Mesodermal cell (in vitro differentiated cells): ENCODE measurements around the gene COL23A1.

ENCODE experiments used
- H3K27ac ChIP-seq: 2 replicates; pipeline ENCODE4 v1.7.0; 2013; ENCODE audit warnings: mild to moderate bottlenecking, low read depth, low read length, moderate library complexity; ENCODE audit not compliant: severe bottlenecking
- H3K36me3 ChIP-seq: 2 replicates; pipeline ENCODE4 v1.7.1; 2013; ENCODE audit warnings: mild to moderate bottlenecking, low read length, moderate library complexity; ENCODE audit not compliant: control insufficient read depth, insufficient read depth
- H3K4me1 ChIP-seq: one replicate; pipeline ENCODE4 v1.7.1; 2013; ENCODE audit warnings: mild to moderate bottlenecking, low read length; ENCODE audit not compliant: insufficient read depth, control insufficient read depth, poor library complexity, severe bottlenecking
- H3K4me3 ChIP-seq: 2 replicates; pipeline ENCODE4 v1.7.0; 2013; ENCODE audit warnings: low read length, control low read depth, mild to moderate bottlenecking; ENCODE audit not compliant: insufficient read depth, poor library complexity, severe bottlenecking; ENCODE audit errors: extremely low read depth
- H3K9me3 ChIP-seq: 2 replicates; pipeline ENCODE4 v1.7.1; 2013; ENCODE audit warnings: mild to moderate bottlenecking, low read length, moderate library complexity; ENCODE audit not compliant: control insufficient read depth
- WGBS, 2 experiments: methylation state at CpG; one replicate each; pipeline ENCODE4 v1.1.5; 2013; ENCODE audit warnings: missing lambda C conversion rate in 2 of 2; ENCODE audit not compliant: insufficient coverage in 2 of 2; 5-methylcytosine and 5-hydroxymethylcytosine counted together

Gene COL23A1

DNA sequence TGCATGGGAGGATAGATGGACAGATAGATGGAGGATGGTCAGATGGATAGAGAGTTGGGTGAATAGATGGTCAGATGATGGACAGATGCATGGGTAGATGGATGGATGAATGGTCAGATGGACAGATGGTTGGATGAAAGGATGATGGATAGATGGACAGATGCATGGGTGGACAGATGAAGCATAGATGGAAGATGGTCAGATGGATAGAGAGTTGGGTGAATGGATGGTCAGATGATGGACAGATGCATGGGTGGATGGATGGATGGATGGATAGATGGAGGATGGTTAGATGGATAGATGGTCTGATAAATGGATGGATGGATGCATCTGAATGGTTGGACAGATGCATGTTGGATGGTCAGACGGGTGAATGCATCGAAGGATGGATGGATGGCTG, 70.4 kb downstream of the COL23A1 start:
- 92 to 100% methylated on average over 2 of the region's 2 CpGs for WGBS, 2 experiments
- H3K4me3 ChIP-seq: no peak overlapping the region
- no peak overlapping the region for H3K27ac ChIP-seq
- H3K36me3 ChIP-seq: no peaks in the 10 kb centered on the region
- H3K4me1 ChIP-seq: no peaks in the 10 kb centered on the region
- H3K9me3 ChIP-seq: no peaks in the 10 kb centered on the region

DNA sequence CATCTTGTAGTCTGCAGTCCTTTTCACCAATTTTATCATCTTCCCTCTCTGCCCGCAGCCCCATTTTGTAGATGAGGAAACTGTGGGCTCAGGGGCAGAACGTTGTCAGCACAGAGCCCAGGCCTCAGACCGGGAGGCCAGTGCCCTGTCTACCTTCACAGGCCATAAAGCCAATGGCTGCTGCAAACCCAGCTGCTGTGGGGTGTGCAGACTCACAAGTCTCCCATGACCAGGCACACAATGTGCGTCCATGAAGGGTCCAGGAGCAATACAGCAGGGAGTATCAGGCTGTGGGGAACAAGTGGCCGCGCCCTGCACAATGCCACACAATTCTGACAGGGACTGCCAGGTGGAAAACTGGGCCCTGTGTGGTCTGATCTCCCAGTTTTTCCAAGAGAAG, 71.0 kb downstream of the COL23A1 start:
- H3K4me3 ChIP-seq: no peak overlapping the region
- 88% methylated on average over 3 of the region's 6 CpGs for WGBS, 2 experiments

DNA sequence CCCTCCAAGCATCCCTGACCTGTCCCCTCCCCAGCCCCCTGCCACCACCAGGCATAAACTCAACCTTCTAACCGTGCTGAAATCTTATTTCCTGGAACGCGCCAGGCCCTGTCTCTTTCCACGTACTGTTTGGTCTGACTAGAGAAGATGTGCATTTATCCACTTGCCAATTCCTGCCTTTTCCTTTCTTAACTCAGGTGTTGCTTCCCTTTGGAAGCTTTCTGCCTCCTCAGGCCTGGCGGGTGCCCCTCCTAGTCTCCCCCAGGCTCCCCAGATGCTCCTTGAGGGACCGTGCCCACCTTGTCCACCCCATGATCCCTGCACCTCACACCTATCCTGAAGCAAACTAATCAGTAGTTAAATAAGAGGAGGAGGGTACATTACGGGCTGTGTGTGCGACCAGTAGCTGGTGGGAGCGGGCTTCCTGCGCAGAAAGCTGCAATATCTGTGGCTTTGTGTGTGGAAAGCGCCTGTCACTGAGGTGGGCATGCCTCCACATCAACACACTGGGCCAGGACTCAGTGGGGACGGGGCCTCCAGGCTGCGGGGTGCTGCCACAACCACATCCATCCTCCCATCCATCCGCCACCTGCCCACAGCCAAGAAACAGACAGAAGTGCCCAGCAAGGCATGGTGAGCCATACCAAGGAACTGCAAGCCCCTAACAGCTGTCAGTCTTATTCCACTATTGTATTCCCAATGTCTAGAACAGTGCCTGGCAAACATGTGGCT, 73.5 kb downstream of the COL23A1 start:
- no peaks in the 10 kb centered on the region for H3K9me3 ChIP-seq
- WGBS, 2 experiments: 92 to 97% methylated on average over 8 to 12 of the region's 14 CpGs
- H3K36me3 ChIP-seq: no peaks in the 10 kb centered on the region
- no peak overlapping the region for H3K4me3 ChIP-seq
- H3K4me1 ChIP-seq: no peaks in the 10 kb centered on the region
- H3K27ac ChIP-seq: no peak overlapping the region

More for the DNA sequence above, 71.0 kb downstream of the COL23A1 start:
- H3K4me1 ChIP-seq: no peaks in the 10 kb centered on the region
- no peaks in the 10 kb centered on the region for H3K36me3 ChIP-seq
- no peak overlapping the region for H3K27ac ChIP-seq
- H3K9me3 ChIP-seq: no peaks in the 10 kb centered on the region

DNA sequence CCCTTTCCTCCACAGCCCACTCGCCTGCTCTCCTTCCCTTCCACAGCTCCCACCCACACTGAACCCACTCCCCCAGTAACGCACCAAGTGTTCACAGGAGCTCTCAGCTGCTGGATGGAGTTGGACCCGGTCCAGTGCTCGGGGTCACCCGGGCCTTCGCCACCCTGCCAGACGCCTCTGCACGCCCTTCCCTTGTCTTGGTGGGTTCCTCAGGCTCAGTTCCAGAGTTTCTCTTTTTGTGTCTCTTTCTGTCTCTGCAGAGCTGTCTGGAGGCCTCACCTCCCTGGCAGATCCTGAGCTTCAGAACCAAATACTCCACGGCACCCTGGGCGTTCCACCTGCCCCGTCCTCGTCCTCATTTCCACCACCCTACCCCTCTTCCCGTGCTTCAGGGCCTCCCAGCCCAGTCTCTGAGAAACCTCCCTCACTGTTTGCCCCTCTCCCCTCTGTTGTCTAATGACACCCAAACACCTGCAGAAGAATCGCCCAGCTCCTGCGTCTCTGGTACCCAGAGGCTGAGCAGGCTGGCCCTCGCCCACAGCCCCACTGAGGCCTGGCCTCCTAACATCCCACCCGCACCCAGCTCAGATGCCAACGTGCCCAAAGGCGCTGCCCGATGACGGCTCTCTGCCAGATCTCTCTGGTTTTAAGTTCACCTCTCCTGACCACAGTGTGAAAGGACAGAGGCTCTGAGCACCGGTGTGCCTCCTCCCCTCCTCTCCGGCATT, 74.3 kb downstream of the COL23A1 start:
- H3K36me3 ChIP-seq: no peaks in the 10 kb centered on the region
- H3K4me1 ChIP-seq: no peaks in the 10 kb centered on the region
- WGBS, 2 experiments: 84 to 90% methylated on average over 17 to 23 of the region's 23 CpGs
- H3K4me3 ChIP-seq: no peak overlapping the region
- H3K9me3 ChIP-seq: no peaks in the 10 kb centered on the region
- no peak overlapping the region for H3K27ac ChIP-seq

- 86 to 95% methylated on average over 5 of the region's 6 CpGs for WGBS, 2 experiments
- H3K4me3 ChIP-seq: no peak overlapping the region
- H3K36me3 ChIP-seq: no peaks in the 10 kb centered on the region
- no peak overlapping the region for H3K27ac ChIP-seq
- H3K4me1 ChIP-seq: no peaks in the 10 kb centered on the region
- H3K9me3 ChIP-seq: no peaks in the 10 kb centered on the region
These were observed 75.3 kb downstream of the COL23A1 start for GRCh38 chr5:178514851-178515418.

- 80 to 83% methylated on average over 2 of the region's 3 CpGs for WGBS, 2 experiments
- Histone ChIP-seq H3K4me3 (no peak overlapping the region), H3K27ac (no peak overlapping the region), H3K9me3 (peaks cover 5% of the 10 kb centered on the region), H3K4me1 (no peaks in the 10 kb centered on the region), H3K36me3 (no peaks in the 10 kb centered on the region)
These were observed 79.0 kb downstream of the COL23A1 start for GRCh38 chr5:178511172-178511571.

GRCh38 chr5:178509491-178510057, 80.6 kb downstream of the COL23A1 start:
- Histone ChIP-seq H3K4me1 (no peaks in the 10 kb centered on the region), H3K36me3 (no peaks in the 10 kb centered on the region), H3K27ac (no peak overlapping the region), H3K4me3 (no peak overlapping the region), H3K9me3 (peaks cover 5% of the 10 kb centered on the region)
- 93 to 94% methylated on average over 13 to 15 of the region's 15 CpGs for WGBS, 2 experiments

DNA sequence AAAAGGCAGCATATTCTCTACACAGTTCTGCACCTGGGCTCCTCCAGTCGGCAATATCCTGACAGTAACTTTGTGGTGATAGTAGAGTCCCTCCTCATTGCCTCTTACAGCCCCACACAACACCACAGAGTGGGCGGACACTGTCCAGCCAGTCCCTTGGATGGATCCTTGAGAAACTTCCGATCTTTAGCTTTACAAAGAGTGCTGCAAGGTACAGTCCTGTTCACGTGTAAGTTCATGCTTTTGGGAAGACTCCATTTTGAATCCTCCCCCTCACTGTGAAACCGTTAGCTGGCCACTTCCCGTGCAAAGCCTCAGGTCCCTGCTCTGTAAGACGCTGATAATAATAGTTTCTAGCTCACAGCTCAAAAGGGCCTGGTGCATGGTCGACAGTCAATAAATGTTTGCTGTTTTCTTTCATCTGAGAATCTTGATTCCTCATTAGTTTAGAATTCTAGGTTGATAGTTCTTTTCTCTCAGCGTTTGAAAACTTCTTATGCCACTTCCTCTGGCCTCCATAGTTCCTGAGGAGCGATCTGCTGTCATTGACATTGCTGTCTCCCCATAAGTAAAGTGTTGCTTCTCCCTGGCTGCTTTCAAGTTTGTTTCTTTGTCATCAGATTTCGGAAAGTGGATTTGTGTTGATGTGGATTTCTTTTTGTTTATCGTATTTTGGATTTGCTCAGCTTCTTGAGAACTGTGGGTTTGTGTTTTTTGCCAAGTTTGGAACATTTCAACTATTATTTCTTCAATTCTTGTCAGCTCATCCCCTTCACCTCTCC, 82.9 kb downstream of the COL23A1 start:
- no peak overlapping the region for H3K4me3 ChIP-seq
- peaks cover 5% of the 10 kb centered on the region for H3K9me3 ChIP-seq
- 91 to 98% methylated on average over 7 to 9 of the region's 12 CpGs for WGBS, 2 experiments
- H3K36me3 ChIP-seq: no peaks in the 10 kb centered on the region
- no peaks in the 10 kb centered on the region for H3K4me1 ChIP-seq
- no peak overlapping the region for H3K27ac ChIP-seq

GRCh38 chr5:178505639-178506407, 84.4 kb downstream of the COL23A1 start:
- H3K4me3 ChIP-seq: no peak overlapping the region
- H3K27ac ChIP-seq: no peak overlapping the region
- no peaks in the 10 kb centered on the region for H3K4me1 ChIP-seq
- no peaks in the 10 kb centered on the region for H3K36me3 ChIP-seq
- WGBS, 2 experiments: 92 to 96% methylated on average over 7 to 12 of the region's 13 CpGs
- peaks cover 5% of the 10 kb centered on the region for H3K9me3 ChIP-seq
